Activated T-cell treated with anti-CD3 and anti-CD28 coated beads, Interleukin-2, amount 50 U/mL, for 4 hours (primary cell): ENCODE results near the gene CLSTN2. TPM values are rescaled to one million over a fixed set of nuclear protein-coding genes. Genes with fewer than 3 reads are reported as not detected.

ENCODE experiments used
- ATAC-seq, 2 donors: fragments of 200-7000 bp; cut with Tn5 transposase; one replicate each; pipeline ENCODE4 v1.10.0; 2021
- DNase-seq: peaks from one replicate; pipeline ENCODE4 v3.0.0-alpha.2; 2020
- H3K27me3 Mint-ChIP-seq: one replicate; pipeline ENCODE4 v1.8.0; 2021; ENCODE audit warnings: low read depth, mixed read lengths
- H3K36me3 Mint-ChIP-seq: one replicate; pipeline ENCODE4 v1.8.0; 2022; ENCODE audit warnings: mixed read lengths; ENCODE audit not compliant: insufficient read depth
- H3K4me1 Mint-ChIP-seq: one replicate; pipeline ENCODE4 v1.8.0; 2021; ENCODE audit warnings: low read depth, mixed read lengths
- H3K4me3 Mint-ChIP-seq: one replicate; pipeline ENCODE4 v1.8.0; 2021; ENCODE audit warnings: mild to moderate bottlenecking, moderate library complexity, mixed read lengths
- H3K9me3 Mint-ChIP-seq: one replicate; pipeline ENCODE4 v1.8.0; 2021; ENCODE audit warnings: mixed read lengths
- total RNA-seq, 3 donors: library from RNA; stranded (reverse); gene quantifications; one replicate each; pipeline ENCODE4 v1.2.1, GENCODE V29; 2021

The CLSTN2 gene
- total RNA-seq, 3 donors from 2014 or later = under 0.01 to 0.10 (median 0.03) TPM

GRCh38 chr3:140602781-140603180 is 667.8 kb downstream of the CLSTN2 start:
- H3K4me3 Mint-ChIP-seq = no peak overlapping the region
- no peaks in the 10 kb centered on the region for H3K27me3 Mint-ChIP-seq
- no peak for DNase-seq
- ATAC-seq = no peak
- no peaks in the 10 kb centered on the region for H3K4me1 Mint-ChIP-seq
- H3K9me3 Mint-ChIP-seq = peaks cover 3% of the 10 kb centered on the region
- no peaks in the 10 kb centered on the region for H3K36me3 Mint-ChIP-seq

- Mint-ChIP-seq H3K4me1 (no peaks in the 10 kb centered on the region), H3K9me3 (peaks cover 3% of the 10 kb centered on the region), H3K36me3 (no peaks in the 10 kb centered on the region), H3K4me3 (no peak overlapping the region), H3K27me3 (no peaks in the 10 kb centered on the region)
- no peak for DNase-seq
- ATAC-seq = no peak
Observed at GRCh38 chr3:140603766-140604165, 668.8 kb downstream of the CLSTN2 start.

- DNase-seq = no peak
- H3K27me3 Mint-ChIP-seq = peaks cover 3% of the 10 kb centered on the region
- no peaks in the 10 kb centered on the region for H3K4me1 Mint-ChIP-seq
- no peak overlapping the region for H3K4me3 Mint-ChIP-seq
- H3K36me3 Mint-ChIP-seq = no peaks in the 10 kb centered on the region
- peaks cover 3% of the 10 kb centered on the region for H3K9me3 Mint-ChIP-seq
- ATAC-seq = no peak
Observed at GRCh38 chr3:140610544-140610943, 675.6 kb downstream of the CLSTN2 start.

- Mint-ChIP-seq H3K4me3 (no peak overlapping the region), H3K36me3 (no peaks in the 10 kb centered on the region), H3K9me3 (peaks cover 5% of the 10 kb centered on the region), H3K4me1 (no peaks in the 10 kb centered on the region), H3K27me3 (peaks cover 3% of the 10 kb centered on the region)
- ATAC-seq (no peak), DNase-seq (no peak)
Observed at GRCh38 chr3:140614001-140614400, 679.0 kb downstream of the CLSTN2 start.

GRCh38 chr3:140617135-140617534 is 682.1 kb downstream of the CLSTN2 start:
- DNase-seq (no peak), ATAC-seq (no peak)
- Mint-ChIP-seq H3K9me3 (peaks cover 5% of the 10 kb centered on the region), H3K4me1 (no peaks in the 10 kb centered on the region), H3K4me3 (no peak overlapping the region), H3K27me3 (peaks cover 3% of the 10 kb centered on the region), H3K36me3 (no peaks in the 10 kb centered on the region)

- Mint-ChIP-seq H3K4me3 (no peak overlapping the region), H3K9me3 (no peaks in the 10 kb centered on the region), H3K36me3 (no peaks in the 10 kb centered on the region), H3K4me1 (no peaks in the 10 kb centered on the region), H3K27me3 (no peaks in the 10 kb centered on the region)
- DNase-seq (no peak), ATAC-seq (no peak)
Observed at GRCh38 chr3:140626856-140627255, 691.9 kb downstream of the CLSTN2 start.
